Stimulated activated naive CD4-positive, alpha-beta T cell treated with Interleukin-2 at 50 U/mL for 16 hours (primary cell): ENCODE data around the gene SQOR.

Experiments used
- DNase-seq: peaks from one replicate; lab custom pipeline; 2025; lab: John Stamatoyannopoulos, UW

SQOR gene

GRCh38 chr15:45634432-45635190, at the start of gene SQOR:
SQOR (plus strand) TSS chr15:45635029; CDS start chr15:45658924, 23,895 bp downstream.
- peak; percentile 66 for DNase-seq

DNA sequence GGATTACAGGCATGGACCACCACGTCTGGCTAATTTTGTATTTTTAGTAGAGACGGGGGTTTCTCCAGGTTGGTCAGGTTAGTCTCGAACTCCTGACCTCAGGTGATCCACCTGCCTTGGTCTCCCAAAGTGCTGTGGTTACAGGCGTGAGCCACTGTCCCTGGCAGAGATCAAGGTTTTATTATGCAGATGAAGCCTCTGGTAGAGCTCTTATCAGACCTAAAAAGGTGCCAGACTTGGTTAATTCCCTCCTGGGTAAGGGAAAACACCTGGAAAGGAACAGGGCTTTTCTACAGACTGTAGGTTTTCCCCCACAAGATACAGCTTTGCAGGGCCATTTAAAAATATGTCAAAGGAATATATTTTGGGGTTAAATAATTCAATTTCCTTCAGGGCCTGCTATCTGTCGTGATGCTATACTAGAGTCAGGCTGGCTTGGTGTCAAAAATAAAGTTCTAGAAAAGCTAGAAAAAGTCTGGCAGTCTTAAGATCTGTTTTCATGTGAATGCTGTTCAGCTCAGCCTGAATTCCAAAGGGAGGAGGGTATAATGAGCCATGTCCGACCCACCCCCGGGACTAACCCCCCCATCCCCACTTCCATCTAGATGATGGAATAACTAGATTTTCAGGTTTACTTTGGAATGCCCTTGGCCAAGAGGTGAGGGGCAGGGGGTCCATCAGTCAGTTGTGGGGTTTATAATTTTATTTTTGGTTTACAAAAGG, 49.6 kb upstream of the SQOR start:
- DNase-seq: no peak

- no peak for DNase-seq
Measured at GRCh38 chr15:45586125-45586524, 48.7 kb upstream of the SQOR start.

DNA sequence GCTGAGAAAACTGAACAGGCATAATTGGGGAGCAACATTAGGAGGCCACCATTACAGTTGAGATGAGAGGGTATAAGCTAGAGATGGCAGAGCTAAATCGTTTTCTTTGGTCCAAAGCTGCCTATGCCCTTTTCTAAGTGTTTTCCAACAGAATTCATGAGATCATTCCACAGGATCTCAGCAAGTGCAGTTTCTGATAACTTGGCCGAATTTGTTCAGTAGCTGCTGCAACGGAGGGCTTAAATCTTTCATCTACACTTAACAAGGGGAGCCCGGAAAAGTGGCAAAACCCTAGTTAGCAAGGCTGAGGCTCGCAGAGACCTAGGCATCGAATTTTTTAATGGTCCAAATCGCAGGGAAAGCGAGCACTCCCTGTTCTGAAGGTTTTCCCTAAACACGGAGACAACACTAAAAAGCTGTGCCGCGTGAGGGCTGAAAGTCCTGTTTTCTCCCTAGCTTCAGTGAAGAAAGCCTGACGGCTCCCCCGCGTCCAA, 48.2 kb upstream of the SQOR start:
- no peak for DNase-seq

GRCh38 chr15:45587095-45587862, 47.5 kb upstream of the SQOR start, which contains the start of gene BLOC1S6:
BLOC1S6 (plus strand) TSS chr15:45587379; CDS start chr15:45587444, 65 bp downstream.
- peak; percentile 85 for DNase-seq

GRCh38 chr15:45587863-45588170, 47.0 kb upstream of the SQOR start:
- DNase-seq: no peak

DNA sequence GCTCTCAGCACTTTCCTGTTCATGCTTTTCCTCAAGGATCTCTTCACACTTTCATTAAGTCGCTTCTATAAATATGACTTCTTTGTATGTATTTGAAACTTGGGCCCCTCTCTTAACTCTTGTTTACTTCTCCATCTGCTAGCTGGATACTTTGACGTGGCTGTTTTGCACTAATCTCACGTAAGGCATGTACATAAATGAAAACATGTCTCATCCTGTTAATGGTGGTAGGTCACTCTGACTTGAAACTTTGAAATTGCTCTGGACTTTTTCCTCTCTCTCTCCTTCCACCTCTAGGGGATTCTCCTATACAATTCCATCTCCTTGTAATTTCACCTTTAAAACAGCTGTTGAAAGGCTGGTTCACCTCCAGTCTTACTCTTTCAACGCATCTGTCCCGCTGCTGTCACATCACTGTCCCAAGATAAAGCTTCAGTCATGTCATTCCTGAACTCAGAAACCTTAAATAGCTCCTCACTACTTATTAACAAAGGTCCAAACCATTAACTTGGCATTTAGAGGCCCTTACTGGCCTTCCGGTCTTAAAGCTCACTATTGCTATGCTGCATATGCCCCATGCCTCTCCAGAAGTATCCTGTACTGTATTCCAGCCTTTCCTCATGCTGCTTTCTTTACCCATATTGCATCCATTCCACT, 46.5 kb upstream of the SQOR start:
- DNase-seq: no peak

- DNase-seq: no peak
Measured at GRCh38 chr15:45589256-45589655, 45.6 kb upstream of the SQOR start.

- no peak for DNase-seq
Measured at GRCh38 chr15:45594319-45594718, 40.5 kb upstream of the SQOR start.

- no peak for DNase-seq
Measured at GRCh38 chr15:45594835-45595530, 39.8 kb upstream of the SQOR start.

GRCh38 chr15:45603881-45604280, 30.9 kb upstream of the SQOR start:
- DNase-seq: no peak

GRCh38 chr15:45604326-45604725, 30.5 kb upstream of the SQOR start:
- no peak for DNase-seq

- DNase-seq: no peak
Measured at GRCh38 chr15:45606413-45606812, 28.4 kb upstream of the SQOR start.

DNA sequence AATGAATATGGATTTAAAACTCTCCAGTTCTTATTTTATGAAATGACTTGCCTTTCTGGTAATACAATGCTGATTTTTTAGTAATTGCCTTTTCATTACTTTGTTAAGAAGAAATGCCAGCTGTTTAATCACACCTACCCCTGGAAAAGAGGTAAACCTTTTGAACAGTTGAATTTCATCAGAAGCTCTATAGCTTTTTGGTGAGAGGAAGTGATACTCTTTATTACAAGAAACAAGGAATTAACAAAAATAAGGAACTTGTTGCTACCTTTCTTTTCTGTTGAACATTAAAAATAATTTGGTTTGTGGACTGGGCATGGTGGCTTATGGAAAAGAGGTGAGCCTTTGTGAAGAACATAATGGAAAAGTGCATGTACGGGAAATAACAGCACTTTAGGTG, 28.0 kb upstream of the SQOR start:
- no peak for DNase-seq

GRCh38 chr15:45611305-45611704, 23.5 kb upstream of the SQOR start:
- DNase-seq: no peak

- DNase-seq: no peak
Measured at GRCh38 chr15:45612790-45613415, 21.9 kb upstream of the SQOR start.

- DNase-seq: no peak
Measured at GRCh38 chr15:45616901-45617323, 17.9 kb upstream of the SQOR start.

DNA sequence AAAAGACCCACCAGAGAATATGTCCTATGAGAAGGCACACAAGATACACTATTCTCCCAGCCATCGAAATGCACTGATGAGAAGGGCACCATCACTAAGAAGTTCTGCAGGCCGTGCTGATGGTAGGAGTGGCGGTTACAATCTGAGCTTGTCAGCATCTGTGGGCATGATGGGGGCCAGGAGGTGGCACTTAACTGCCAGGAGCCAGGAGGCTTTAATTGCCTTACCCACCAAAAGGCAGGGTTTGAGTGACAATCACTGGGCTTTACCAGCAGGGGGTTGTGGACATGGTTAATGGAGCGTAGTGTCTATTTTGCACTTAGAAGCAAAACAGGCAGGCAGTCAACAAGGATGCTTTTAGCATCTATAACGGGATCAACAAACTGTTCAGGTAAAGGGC, 16.0 kb upstream of the SQOR start:
- DNase-seq: no peak

DNA sequence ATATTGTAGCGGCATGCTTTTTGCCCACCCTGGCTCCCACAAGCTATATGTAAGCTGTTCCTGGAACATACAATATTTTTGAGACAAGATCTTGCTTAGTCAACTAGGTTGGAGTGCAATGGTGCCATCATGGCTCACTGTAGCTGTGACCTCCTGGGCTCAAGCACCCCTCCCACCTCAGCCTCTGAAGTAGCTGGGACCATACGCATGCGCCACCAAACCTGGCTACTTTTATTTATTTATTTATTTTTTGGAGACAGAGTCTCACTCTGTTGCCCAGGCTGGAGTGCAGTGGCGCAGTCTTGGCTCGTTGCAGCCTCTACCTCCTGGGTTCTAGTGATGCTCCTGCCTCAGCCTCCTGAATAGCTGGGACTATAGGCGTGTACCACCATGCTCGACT, 6.7 kb upstream of the SQOR start:
- DNase-seq: no peak

- no peak for DNase-seq
Measured at GRCh38 chr15:45630917-45631691, 3.7 kb upstream of the SQOR start.
